Measurements from ENCODE around the gene ALPL. TPM values are rescaled to one million over a fixed set of nuclear protein-coding genes. Genes with fewer than 3 reads are reported as not detected.

The ALPL gene
- total and polyA plus RNA-seq, 2 donors: 0.90 to 3.8 TPM

GRCh38 chr1:21522525-21523038, 13.4 kb downstream of the ALPL start:
- WGBS: 87% methylated on average over 11 of the region's 11 CpGs
- Histone ChIP-seq H3K4me1 (ENCODE audit: control insufficient read depth in 2 of 2, insufficient read depth in 2 of 2, low read length in 2 of 2) (no peaks in the 10 kb centered on the region), H3K36me3 (ENCODE audit: control insufficient read depth in 2 of 2, insufficient read depth in 2 of 2, low read length in 1 of 2) (no peaks in the 10 kb centered on the region), H3K27me3 (ENCODE audit: control insufficient read depth in 2 of 2, insufficient read depth in 1 of 2, low read length in 1 of 2) (no peaks in the 10 kb centered on the region), H3K4me3 (ENCODE audit: low read length in 2 of 2) (no peak overlapping the region), H3K27ac (ENCODE audit: low read depth in 1 of 2, low read length in 1 of 2) (no peak overlapping the region), H3K9me3 (ENCODE audit: control insufficient read depth in 2 of 2, insufficient read depth in 1 of 2, low read length in 1 of 2) (no peaks in the 10 kb centered on the region)
- no peak for DNase-seq (ENCODE audit: low read depth in 6 of 9, low spot score in 9 of 9)

- no peaks in the 10 kb centered on the region for H3K4me1 ChIP-seq (ENCODE audit: control insufficient read depth in 2 of 2, insufficient read depth in 2 of 2, low read length in 2 of 2)
- no peak overlapping the region for H3K4me3 ChIP-seq (ENCODE audit: low read length in 2 of 2)
- no peaks in the 10 kb centered on the region for H3K36me3 ChIP-seq (ENCODE audit: control insufficient read depth in 2 of 2, insufficient read depth in 2 of 2, low read length in 1 of 2)
- 93% methylated on average over 7 of the region's 7 CpGs for WGBS
- no peak for DNase-seq (ENCODE audit: low read depth in 6 of 9, low spot score in 9 of 9)
- no peaks in the 10 kb centered on the region for H3K9me3 ChIP-seq (ENCODE audit: control insufficient read depth in 2 of 2, insufficient read depth in 1 of 2, low read length in 1 of 2)
- H3K27ac ChIP-seq (ENCODE audit: low read depth in 1 of 2, low read length in 1 of 2): no peak overlapping the region
- no peaks in the 10 kb centered on the region for H3K27me3 ChIP-seq (ENCODE audit: control insufficient read depth in 2 of 2, insufficient read depth in 1 of 2, low read length in 1 of 2)
These were observed 14.1 kb downstream of the ALPL start for GRCh38 chr1:21523297-21523813.

- Histone ChIP-seq H3K27me3 (ENCODE audit: control insufficient read depth in 2 of 2, insufficient read depth in 1 of 2, low read length in 1 of 2) (no peaks in the 10 kb centered on the region), H3K36me3 (ENCODE audit: control insufficient read depth in 2 of 2, insufficient read depth in 2 of 2, low read length in 1 of 2) (no peaks in the 10 kb centered on the region), H3K4me3 (ENCODE audit: low read length in 2 of 2) (no peak overlapping the region), H3K27ac (ENCODE audit: low read depth in 1 of 2, low read length in 1 of 2) (no peak overlapping the region), H3K9me3 (ENCODE audit: control insufficient read depth in 2 of 2, insufficient read depth in 1 of 2, low read length in 1 of 2) (no peaks in the 10 kb centered on the region), H3K4me1 (ENCODE audit: control insufficient read depth in 2 of 2, insufficient read depth in 2 of 2, low read length in 2 of 2) (no peaks in the 10 kb centered on the region)
- DNase-seq (ENCODE audit: low read depth in 6 of 9, low spot score in 9 of 9): no peak
- WGBS: 94% methylated on average over 5 of the region's 5 CpGs
These were observed 15.0 kb downstream of the ALPL start for GRCh38 chr1:21524220-21524619.

GRCh38 chr1:21524686-21525339, 15.6 kb downstream of the ALPL start:
- no peaks in the 10 kb centered on the region for H3K9me3 ChIP-seq (ENCODE audit: control insufficient read depth in 2 of 2, insufficient read depth in 1 of 2, low read length in 1 of 2)
- no peaks in the 10 kb centered on the region for H3K36me3 ChIP-seq (ENCODE audit: control insufficient read depth in 2 of 2, insufficient read depth in 2 of 2, low read length in 1 of 2)
- no peaks in the 10 kb centered on the region for H3K4me1 ChIP-seq (ENCODE audit: control insufficient read depth in 2 of 2, insufficient read depth in 2 of 2, low read length in 2 of 2)
- no peak overlapping the region for H3K27ac ChIP-seq (ENCODE audit: low read depth in 1 of 2, low read length in 1 of 2)
- no peak overlapping the region for H3K4me3 ChIP-seq (ENCODE audit: low read length in 2 of 2)
- DNase-seq (ENCODE audit: low read depth in 6 of 9, low spot score in 9 of 9): no peak
- no peaks in the 10 kb centered on the region for H3K27me3 ChIP-seq (ENCODE audit: control insufficient read depth in 2 of 2, insufficient read depth in 1 of 2, low read length in 1 of 2)
- WGBS: 58% methylated on average over 14 of the region's 14 CpGs

GRCh38 chr1:21525340-21525717, 16.1 kb downstream of the ALPL start:
- DNase-seq (ENCODE audit: low read depth in 6 of 9, low spot score in 9 of 9): no peak
- Histone ChIP-seq H3K27me3 (ENCODE audit: control insufficient read depth in 2 of 2, insufficient read depth in 1 of 2, low read length in 1 of 2) (no peaks in the 10 kb centered on the region), H3K9me3 (ENCODE audit: control insufficient read depth in 2 of 2, insufficient read depth in 1 of 2, low read length in 1 of 2) (no peaks in the 10 kb centered on the region)

GRCh38 chr1:21526441-21526840, 17.2 kb downstream of the ALPL start:
- no peak overlapping the region for H3K27ac ChIP-seq (ENCODE audit: low read depth in 1 of 2, low read length in 1 of 2)
- no peak for DNase-seq (ENCODE audit: low read depth in 6 of 9, low spot score in 9 of 9)
- no peaks in the 10 kb centered on the region for H3K36me3 ChIP-seq (ENCODE audit: control insufficient read depth in 2 of 2, insufficient read depth in 2 of 2, low read length in 1 of 2)
- no peaks in the 10 kb centered on the region for H3K9me3 ChIP-seq (ENCODE audit: control insufficient read depth in 2 of 2, insufficient read depth in 1 of 2, low read length in 1 of 2)
- H3K4me3 ChIP-seq (ENCODE audit: low read length in 2 of 2): no peak overlapping the region
- peaks cover 0 to 2% of the 10 kb centered on the region in 2 donors for H3K27me3 ChIP-seq (ENCODE audit: control insufficient read depth in 2 of 2, insufficient read depth in 1 of 2, low read length in 1 of 2)
- WGBS: 57% methylated on average over 1 of the region's 1 CpG
- no peaks in the 10 kb centered on the region for H3K4me1 ChIP-seq (ENCODE audit: control insufficient read depth in 2 of 2, insufficient read depth in 2 of 2, low read length in 2 of 2)

More at GRCh38 chr1:21525340-21525717, 16.1 kb downstream of the ALPL start:
- no peak overlapping the region for H3K27ac ChIP-seq (ENCODE audit: low read depth in 1 of 2, low read length in 1 of 2)
- no peaks in the 10 kb centered on the region for H3K36me3 ChIP-seq (ENCODE audit: control insufficient read depth in 2 of 2, insufficient read depth in 2 of 2, low read length in 1 of 2)
- H3K4me1 ChIP-seq (ENCODE audit: control insufficient read depth in 2 of 2, insufficient read depth in 2 of 2, low read length in 2 of 2): no peaks in the 10 kb centered on the region
- 90% methylated on average over 7 of the region's 7 CpGs for WGBS
- no peak overlapping the region for H3K4me3 ChIP-seq (ENCODE audit: low read length in 2 of 2)

- WGBS: 89% methylated on average over 7 of the region's 7 CpGs
- Histone ChIP-seq H3K4me1 (ENCODE audit: control insufficient read depth in 2 of 2, insufficient read depth in 2 of 2, low read length in 2 of 2) (no peaks in the 10 kb centered on the region), H3K27ac (ENCODE audit: low read depth in 1 of 2, low read length in 1 of 2) (no peak overlapping the region), H3K9me3 (ENCODE audit: control insufficient read depth in 2 of 2, insufficient read depth in 1 of 2, low read length in 1 of 2) (no peaks in the 10 kb centered on the region), H3K36me3 (ENCODE audit: control insufficient read depth in 2 of 2, insufficient read depth in 2 of 2, low read length in 1 of 2) (no peaks in the 10 kb centered on the region), H3K27me3 (ENCODE audit: control insufficient read depth in 2 of 2, insufficient read depth in 1 of 2, low read length in 1 of 2) (peaks cover 0 to 5% of the 10 kb centered on the region in 2 donors), H3K4me3 (ENCODE audit: low read length in 2 of 2) (no peak overlapping the region)
- no peak for DNase-seq (ENCODE audit: low read depth in 6 of 9, low spot score in 9 of 9)
These were observed 21.3 kb downstream of the ALPL start for GRCh38 chr1:21530368-21531016.

GRCh38 chr1:21531241-21531640, 22.0 kb downstream of the ALPL start:
- WGBS: 95% methylated on average over 5 of the region's 5 CpGs
- Histone ChIP-seq H3K36me3 (ENCODE audit: control insufficient read depth in 2 of 2, insufficient read depth in 2 of 2, low read length in 1 of 2) (no peaks in the 10 kb centered on the region), H3K27me3 (ENCODE audit: control insufficient read depth in 2 of 2, insufficient read depth in 1 of 2, low read length in 1 of 2) (peaks cover 0 to 9% of the 10 kb centered on the region in 2 donors), H3K27ac (ENCODE audit: low read depth in 1 of 2, low read length in 1 of 2) (no peak overlapping the region), H3K9me3 (ENCODE audit: control insufficient read depth in 2 of 2, insufficient read depth in 1 of 2, low read length in 1 of 2) (no peaks in the 10 kb centered on the region), H3K4me1 (ENCODE audit: control insufficient read depth in 2 of 2, insufficient read depth in 2 of 2, low read length in 2 of 2) (no peaks in the 10 kb centered on the region), H3K4me3 (ENCODE audit: low read length in 2 of 2) (no peak overlapping the region)
- DNase-seq (ENCODE audit: low read depth in 6 of 9, low spot score in 9 of 9): no peak

GRCh38 chr1:21532496-21532895, 23.3 kb downstream of the ALPL start:
- no peak overlapping the region for H3K4me3 ChIP-seq (ENCODE audit: low read length in 2 of 2)
- H3K4me1 ChIP-seq (ENCODE audit: control insufficient read depth in 2 of 2, insufficient read depth in 2 of 2, low read length in 2 of 2): no peaks in the 10 kb centered on the region
- WGBS: 82% methylated on average over 3 of the region's 3 CpGs
- H3K36me3 ChIP-seq (ENCODE audit: control insufficient read depth in 2 of 2, insufficient read depth in 2 of 2, low read length in 1 of 2): no peaks in the 10 kb centered on the region
- H3K9me3 ChIP-seq (ENCODE audit: control insufficient read depth in 2 of 2, insufficient read depth in 1 of 2, low read length in 1 of 2): no peaks in the 10 kb centered on the region
- no peak overlapping the region for H3K27ac ChIP-seq (ENCODE audit: low read depth in 1 of 2, low read length in 1 of 2)
- no peak for DNase-seq (ENCODE audit: low read depth in 6 of 9, low spot score in 9 of 9)
- H3K27me3 ChIP-seq (ENCODE audit: control insufficient read depth in 2 of 2, insufficient read depth in 1 of 2, low read length in 1 of 2): peaks cover 3 to 18% of the 10 kb centered on the region in 2 donors
